CD4-positive, alpha-beta T cell treated with Interleukin-6 for 4 hours (primary cell): ENCODE data around the gene TENT5C.

Source experiments
- DNase-seq: peaks from one replicate; pipeline ENCODE4 v3.0.0-alpha.2; 2020; ENCODE audit warnings: mixed read lengths

The TENT5C gene

DNA sequence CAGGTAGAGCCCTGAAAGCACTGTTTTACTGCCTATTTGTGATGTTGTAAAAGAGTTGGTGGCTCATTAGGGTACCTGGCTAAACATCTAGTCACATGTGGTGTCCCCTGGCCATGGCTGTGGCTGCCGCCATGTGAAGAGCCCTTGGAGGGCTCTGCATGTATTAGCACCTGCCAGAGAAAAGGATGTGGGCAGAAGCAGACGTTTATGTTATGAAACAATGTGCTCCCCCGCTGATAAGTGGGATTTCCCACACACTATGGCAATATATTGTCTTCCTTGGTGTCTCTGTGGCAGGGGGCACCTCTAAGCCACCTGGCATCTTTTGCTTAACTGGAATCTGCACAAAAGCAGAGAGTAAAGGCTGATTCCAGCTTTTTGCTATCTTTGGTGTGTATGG, 9.6 kb downstream of the TENT5C start:
- peak; percentile 21 for DNase-seq

DNA sequence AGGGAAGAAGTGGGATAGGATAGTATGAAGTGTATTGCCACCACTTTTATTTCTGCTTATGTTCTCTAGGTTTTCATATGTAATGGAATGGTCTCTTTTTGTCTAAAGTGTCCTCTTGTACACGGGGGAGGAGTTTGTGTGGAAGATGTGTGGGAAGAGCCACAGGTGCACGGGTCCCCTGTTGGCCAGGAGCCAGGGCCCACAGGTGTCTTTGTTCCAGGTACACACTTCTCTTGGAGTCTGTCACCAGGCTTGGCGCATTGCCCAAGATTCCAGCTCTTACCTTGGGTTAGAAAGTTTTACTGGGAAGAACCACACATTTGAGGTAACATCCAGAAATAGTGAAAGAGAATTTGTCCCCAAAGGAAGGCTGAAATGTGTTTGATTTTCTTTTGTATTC, 10.5 kb downstream of the TENT5C start:
- no peak for DNase-seq

DNA sequence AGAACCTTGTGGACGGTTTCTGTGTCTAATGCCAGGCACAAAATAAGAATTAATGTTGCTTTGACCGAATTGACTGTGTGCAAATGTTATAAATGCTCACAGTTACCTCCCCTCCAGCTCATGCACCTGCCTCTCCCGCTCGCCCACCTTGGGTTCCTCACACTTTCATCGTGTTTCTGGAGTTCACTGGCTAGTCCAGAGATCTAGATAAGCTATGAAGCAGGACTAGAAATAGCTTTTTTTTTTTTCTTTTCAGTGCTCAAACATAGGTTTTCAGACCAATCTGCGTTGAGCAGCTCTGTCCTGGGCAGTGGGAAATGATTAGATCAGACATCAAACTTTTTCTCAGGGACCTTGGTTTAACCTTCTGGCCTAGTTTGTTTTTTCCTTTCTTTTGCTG, 11.1 kb downstream of the TENT5C start:
- no peak for DNase-seq

DNA sequence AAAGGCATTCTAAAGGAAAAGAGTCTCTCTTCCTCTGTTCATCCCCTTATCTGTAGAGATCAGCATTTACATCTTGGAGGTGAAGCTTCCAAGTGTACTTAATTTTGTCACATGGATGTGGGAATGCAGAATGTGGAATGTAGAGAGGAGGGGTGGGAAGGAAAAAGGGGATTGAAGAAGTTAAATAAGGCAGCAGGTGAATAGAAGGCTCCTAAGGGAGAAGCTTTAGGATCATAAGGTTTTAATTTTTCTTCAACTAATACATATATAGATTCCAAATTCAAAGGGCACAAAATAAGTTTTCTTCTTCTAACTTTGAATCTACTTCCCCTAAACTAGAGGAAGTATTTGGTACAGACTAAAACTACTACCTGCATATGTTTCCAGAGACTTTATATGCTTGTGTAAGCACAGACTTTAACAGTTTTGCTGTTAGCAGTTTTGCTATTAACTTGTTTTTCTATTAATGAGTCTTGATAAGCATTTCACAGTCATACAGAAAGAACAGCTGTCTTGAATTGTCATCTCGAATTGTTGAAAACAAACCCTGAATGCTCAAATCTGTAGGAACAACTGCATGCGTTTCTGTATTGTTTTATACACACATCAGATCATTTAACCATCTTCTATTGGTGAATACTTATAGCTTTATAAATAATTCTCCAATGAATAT, 12.7 kb downstream of the TENT5C start:
- DNase-seq = no peak

DNA sequence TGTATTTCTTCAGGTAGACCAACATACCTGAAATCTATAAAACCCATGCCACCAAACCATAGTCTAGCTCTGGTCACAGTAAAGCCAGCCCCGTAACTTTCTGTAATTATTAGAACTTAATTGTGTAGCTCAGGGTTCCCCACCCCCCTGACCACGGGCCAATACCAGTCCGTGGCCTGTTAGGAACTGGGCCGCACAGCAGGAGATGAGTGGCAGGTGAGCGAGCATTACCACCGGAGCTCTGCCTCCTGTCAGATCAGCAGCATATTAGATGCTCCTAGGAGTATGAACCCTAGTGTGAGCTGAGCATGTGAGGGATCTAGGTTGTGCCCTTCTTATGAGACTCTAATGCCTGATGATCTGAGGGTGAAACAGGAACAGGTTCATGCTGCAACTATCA, 14.6 kb downstream of the TENT5C start:
- DNase-seq = no peak

DNA sequence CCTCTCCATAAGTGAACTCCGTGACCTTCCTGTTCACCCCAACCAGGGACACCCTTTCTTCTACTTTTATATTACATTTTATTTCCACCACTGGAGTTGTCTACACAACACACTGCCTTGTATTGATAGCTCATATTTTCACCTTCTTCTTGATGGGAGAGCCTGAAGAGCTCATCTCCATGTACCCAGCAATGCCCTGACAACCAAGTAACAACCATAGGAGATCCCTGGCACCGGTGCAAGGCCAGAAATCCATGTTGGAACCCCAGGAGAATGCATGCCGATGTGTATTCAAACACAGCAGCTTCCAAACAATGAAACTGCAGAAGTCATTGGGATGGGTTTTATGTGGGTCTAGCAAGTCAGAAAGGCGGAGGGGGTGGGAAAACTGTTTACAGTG, 15.5 kb downstream of the TENT5C start:
- no peak for DNase-seq

DNA sequence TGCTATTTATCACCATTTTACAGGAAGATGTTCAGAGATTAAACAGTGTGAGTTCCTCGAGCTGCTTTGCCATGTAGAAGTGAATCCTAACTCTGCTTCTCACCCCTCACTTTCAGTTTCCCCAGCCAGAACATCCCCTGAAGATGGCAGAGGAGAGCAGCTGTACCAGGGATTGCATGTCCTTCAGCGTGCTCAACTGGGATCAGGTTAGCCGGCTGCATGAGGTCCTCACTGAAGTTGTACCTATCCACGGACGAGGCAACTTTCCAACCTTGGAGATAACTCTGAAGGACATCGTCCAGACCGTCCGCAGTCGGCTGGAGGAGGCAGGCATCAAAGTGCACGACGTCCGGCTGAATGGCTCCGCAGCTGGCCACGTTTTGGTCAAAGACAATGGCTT, 16.9 kb downstream of the TENT5C start:
- no peak for DNase-seq

DNA sequence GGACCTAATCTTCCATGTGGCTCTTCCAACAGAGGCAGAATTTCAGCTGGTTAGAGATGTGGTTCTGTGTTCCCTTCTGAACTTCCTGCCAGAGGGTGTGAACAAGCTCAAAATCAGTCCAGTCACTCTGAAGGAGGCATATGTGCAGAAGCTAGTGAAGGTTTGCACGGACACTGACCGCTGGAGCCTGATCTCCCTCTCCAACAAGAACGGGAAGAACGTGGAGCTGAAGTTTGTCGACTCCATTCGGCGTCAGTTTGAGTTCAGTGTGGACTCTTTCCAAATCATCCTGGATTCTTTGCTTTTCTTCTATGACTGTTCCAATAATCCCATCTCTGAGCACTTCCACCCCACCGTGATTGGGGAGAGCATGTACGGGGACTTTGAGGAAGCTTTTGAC, 17.3 kb downstream of the TENT5C start:
- DNase-seq = no peak

DNA sequence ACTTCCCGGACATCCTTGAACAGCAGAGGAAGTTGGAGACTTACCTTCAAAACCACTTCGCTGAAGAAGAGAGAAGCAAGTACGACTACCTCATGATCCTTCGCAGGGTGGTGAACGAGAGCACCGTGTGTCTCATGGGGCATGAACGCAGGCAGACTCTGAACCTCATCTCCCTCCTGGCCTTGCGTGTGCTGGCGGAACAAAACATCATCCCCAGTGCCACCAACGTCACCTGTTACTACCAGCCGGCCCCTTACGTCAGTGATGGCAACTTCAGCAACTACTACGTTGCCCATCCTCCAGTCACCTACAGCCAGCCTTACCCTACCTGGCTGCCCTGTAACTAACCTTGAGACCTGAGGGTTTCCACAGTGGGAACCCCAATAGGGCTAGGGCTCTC, 17.9 kb downstream of the TENT5C start:
- DNase-seq = no peak

DNA sequence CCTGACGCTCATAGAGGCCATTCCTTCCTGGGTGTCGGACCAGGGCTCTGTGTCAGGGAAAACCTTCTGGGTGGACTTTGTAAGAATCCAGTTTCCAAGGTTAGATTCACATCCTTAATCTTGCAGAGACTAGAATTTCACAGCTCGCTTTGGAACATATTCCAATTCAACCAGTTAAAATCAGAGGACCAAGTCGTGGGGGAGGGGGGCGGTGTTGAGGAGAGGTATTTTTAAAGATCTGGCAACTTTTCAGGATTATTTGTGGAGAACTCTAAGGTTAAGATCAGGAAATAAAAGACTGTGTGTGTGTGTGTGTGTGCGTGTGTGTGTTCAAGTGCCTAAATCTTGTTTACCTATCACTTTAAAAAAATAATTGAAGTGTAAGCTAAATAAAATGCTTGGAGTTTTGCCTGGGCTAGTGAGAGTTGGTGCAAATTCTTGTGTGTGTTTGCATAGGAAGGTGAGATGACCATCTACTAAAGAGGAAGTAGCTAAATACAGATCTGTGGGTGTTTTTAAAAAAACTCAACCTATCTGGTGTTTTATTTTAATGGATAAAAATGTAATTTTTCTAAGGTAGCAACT, 21.8 kb downstream of the TENT5C start:
- DNase-seq = no peak

DNA sequence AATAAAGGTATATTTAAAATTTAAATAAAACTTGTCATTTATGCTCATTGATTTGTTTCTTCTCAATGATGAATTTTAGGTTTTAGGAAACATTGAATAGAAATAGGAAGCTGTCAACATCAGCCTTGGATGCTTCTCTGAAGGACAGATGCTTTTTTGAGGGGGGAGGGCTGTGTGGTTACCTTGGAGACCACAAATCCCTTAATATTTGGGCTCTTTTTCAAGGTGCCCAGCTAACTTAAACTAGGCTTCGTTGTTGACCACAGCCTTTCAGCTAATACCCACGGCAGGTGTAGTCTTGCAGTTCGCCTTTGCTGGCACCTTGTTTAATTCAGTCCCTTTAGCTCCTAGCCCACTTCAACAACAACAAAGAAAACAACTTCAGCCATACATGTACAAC, 22.5 kb downstream of the TENT5C start:
- DNase-seq = no peak

DNA sequence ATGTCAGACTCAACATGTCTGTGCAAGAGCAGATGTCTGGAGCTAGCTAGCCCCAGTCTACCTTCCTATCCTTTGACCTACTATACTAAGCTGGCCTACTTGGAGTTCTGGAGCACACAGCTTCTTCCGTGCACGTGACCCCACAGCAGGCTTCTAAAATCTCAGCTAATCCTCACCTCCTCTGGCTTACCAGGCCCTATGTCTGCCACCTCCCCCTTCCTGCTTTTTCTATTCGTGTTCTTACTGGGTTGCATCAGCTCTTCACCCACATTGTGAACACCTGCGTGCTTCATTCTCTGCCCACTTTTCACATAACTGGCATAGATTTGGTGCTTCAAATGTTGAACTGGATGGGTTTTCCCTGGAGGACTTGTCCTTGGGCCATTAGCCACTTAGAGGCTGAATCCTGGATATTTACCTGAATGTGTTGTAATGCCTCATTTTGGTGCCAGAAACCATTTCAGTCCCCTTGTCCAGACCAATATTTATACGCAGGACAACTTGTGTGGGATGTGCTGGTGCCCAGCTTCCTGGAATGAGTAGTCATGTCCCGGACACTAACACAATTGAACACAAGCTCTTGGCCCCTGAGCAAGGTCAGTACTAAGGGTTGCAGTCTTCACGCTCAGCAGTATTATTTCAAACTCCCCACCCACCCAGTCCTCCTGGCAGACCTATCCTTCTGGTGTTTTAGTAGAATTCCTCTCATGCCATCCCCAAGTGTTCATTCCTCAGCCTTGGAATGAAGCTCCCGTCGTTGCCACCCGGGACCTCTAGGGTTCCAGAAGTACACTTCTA, 24.0 kb downstream of the TENT5C start:
- DNase-seq = no peak

DNA sequence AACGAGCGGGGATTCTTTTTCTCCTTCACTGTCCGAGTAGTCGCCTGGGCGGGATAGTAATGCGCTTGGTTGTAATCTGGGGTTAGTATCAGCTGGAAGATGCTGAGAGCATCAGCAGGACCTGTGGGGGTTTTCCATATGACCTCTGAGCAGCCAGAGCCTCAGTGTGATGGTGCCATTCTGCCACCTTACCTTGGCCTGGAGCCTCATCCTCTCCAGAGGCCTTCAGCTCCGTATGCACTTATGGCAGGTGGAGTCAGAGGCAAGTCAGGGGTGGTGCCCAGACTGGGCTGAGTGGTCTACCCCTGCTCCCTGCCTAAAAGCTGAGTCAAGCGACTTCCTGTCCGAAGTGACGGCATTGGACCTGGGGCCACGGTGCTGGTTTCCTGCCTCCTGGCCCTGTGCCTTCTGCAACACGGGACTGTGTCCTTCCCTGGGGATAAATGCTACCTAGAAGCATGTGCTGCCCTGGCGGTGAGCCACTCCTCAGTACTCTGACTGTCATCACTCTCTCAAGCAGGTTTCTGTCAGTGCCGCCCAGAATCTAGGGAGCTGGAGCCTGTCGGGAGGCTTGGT, 24.7 kb downstream of the TENT5C start:
- no peak for DNase-seq

DNA sequence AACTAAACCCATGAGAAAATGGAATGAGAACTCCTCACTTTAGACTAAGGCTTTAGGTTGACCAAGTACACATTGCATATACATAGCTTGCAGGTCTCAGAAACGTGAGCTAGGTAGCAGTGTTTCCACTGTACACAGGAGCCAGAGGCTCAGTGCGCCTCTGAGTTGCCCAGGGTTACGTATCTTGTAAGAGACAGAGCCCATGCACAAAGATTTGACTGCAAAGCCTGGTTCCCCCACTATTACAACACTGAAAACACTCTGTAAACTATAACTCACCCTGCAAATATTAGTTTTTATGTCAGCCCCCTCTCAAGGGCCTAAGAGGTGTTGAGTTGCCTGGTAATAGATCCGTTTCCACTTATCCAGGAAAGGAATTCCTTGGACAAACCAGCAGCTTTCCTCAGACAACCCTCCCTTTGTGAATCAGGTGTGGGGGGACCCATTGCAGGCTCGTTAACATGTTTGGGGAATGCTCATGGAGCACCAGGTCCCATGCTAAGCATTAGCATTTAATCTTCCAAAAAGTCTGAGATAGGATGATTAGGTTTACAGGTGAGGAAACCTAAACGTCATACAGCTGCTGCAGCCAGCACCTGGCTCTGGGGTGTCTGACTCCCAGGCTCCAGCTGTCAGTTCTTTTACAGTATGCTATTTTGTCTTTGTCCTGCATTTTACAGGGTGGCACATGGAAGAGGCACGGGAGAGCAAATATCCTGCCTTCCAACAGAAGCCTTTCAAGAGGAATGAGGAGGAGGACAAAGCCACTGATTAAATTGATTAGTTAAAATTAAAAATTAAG, 25.7 kb downstream of the TENT5C start:
- DNase-seq = no peak

DNA sequence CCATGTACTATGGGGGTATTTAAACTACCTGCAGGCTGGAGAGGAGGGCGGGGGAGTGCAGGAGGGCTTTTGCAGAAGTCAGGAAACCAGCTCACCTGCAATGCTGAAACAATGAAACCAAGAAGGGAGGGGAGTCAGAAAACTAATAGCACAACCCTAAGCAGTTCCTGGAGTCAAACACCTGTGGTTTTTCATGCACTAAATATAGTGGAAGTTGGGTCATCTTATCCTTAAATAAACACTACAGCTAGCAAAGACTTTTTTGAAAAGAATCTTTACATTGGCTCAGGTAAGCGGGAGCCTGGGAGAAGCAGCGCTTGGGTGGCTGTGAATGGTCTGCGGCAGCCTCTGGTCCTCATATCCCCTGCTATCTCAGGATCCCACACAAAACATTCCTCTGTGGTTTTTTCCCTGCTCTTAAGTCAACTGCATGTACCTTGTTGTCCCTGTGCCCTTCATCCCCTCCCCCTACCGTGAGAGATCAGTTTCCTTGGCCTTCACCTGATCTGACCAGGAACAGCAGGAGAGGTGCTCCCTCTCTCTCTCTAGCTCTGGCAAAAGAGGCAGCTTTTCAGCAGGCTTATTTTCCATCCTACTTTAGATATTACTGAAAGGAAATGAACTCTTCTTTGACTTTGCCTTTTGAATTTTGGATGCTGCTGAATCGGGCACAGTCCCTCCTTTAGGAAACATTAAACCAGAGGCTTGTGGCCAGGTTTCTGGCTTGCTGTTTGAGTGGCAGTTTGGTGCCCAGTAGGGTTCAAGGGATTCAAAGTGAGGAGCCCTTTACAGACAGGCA, 26.6 kb downstream of the TENT5C start:
- no peak for DNase-seq

DNA sequence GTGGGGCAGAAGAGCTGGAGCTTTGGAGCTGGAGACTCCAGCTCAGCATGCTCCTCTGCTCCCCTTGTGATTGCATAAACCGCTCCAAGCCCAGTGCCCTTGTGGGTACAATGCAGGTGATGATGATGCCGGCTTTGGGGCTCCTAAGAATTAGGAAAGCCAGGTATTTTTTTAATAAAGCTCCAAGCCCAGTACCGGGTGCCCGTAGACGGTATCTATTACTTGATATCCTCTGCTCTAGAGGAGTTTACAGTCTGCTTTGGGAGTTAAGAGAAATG, 27.2 kb downstream of the TENT5C start:
- no peak for DNase-seq

DNA sequence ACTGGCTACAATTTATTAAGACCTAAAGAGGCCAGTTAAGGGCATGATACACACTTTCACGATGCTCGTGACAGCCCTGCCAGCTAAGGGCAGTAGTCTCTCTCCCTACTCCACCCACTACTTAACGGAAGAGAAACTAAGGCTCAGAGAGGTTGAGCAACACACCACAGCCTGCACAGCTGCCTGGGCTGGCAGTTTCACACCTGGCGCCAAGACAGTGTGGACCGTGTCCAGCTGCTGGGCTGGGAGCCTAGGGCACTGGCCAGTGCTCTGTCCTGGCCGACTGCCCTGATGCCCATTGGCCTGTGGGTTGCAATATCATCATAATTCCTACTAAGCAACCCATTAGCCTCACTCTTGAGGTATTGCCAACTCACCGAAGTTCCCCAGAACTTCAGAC, 27.6 kb downstream of the TENT5C start:
- DNase-seq = no peak

DNA sequence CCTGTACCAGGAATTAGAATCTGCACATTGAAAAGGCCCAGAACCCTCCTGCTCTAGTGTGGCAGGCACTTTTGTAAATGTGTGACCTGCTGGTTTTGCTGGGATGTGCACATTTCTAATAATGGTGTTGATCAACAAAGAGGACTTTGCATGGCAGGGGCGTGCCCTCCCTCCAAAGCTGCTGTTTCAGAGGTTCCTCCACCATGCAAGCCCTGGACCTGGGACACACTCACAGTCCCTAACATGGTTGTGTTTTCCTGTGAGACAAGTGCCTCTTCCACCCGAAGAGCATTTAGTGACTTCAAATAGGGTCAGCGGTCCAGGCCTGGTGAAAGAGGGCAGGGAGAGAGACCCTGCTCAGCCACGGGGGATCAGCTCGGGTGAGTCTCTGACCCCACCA, 28.1 kb downstream of the TENT5C start:
- no peak for DNase-seq

DNA sequence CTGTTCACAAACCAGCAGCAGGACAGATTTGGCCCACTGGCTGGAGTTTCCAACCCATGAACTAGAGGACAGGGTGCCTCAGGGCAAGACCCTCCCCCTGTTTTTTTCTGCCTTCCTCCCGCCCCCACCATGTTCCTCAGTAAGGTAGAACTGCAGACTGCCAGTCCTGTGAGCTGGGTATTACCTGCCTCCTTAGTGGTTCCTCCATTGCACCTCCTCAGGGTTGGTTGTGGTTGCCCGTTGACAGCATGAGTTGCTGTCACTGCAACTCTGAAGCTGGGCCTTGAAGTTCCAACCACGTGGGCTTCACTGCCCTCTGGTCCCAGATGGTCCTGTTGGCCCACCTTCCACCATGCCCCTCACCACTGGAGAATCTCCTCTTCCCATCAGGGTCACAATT, 28.8 kb downstream of the TENT5C start:
- no peak for DNase-seq

DNA sequence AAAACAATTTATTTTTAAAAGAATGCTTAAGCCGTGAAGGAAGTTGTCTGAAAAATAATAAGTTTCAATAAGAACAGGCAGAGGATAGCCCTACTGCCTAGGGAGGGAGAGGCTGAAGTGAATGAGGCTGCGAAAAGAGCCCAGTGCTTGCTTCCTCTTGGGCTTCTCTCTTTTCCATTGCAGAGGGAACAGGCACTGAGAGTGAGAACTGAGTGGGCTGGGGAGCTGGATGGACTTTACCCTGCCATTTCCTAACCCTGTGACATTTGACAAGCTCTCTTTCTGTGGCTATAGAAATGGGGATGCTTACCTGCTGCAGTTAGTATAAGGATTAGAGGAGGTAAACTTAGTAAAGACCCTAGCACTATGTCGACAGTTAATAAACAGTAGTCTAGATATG, 30.0 kb downstream of the TENT5C start:
- no peak for DNase-seq

DNA sequence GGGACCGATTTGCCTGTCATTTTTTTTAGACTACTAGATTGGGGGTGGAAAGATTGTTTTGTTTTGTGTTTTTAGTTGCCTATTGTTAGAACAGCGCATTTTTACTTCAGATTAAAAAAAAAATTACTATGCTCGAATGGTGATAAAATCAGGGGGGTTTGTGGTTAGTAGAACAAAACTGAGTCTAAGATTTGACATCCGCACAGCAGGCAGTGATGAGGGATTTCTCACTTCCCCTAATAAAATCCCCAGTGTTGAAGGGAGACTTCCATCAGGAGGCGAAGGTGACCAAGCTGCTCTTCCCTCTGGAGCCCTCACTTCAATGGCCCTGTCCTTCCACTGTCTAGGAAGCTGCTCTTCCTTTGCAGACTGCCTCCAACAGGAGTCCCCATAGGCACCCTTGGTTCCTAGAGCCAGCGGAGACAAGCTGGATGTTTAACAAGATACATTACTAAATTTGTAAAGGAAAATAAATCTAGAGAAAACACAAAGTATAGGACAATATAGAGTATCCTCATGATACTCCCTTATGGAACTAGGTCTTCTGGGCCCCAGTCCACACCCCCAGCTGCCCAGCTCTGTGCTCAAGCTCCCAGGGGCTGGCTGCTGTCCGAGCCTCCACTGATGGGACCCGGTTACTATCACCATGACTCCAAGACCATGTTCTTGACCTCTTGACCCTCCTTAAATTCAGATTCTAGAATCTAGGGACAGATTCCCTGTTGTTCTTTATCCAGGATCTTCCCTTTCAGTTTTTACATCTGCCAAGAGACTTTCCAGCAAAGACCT, 31.0 kb downstream of the TENT5C start:
- DNase-seq = no peak

DNA sequence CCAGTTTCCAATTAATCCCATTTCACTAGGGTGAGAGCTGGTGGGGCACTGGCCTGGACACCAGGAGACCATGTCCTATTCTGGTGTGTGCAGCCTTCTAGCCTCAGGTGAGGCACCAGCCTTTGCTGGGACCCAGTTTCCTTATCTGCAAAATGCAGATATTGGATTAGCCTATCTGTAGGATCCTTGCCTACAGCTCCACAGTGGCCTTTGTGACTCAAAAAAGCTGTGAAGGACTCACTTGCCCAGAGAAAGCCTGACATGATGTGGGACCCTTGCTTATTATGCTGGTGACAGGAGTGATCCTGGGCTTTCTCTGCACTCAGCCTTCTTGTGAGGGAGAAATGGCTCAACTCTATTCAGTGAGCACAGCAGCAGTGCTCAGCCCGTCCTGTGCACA, 32.3 kb downstream of the TENT5C start:
- no peak for DNase-seq
